Left renal cortex interstitium (tissue), 4 donors: ENCODE measurements around the gene TUBB3. TPM values are rescaled to one million over a fixed set of nuclear protein-coding genes. Genes with fewer than 3 reads are reported as not detected.
"Not testable (repeated sequence)": the region's sequence is repeated elsewhere in the genome, so short reads cannot be mapped to it uniquely, and the experiment has no call there.

Experiments
- DNase-seq, 4 donors: peaks; one replicate each; pipeline ENCODE4 v3.0.0-alpha.2; 2013; ENCODE audit warnings: low read depth in 4 of 4, low spot score in 2 of 4, missing footprints in 1 of 4
- polyA plus RNA-seq, 4 donors: library from polyadenylated mRNA; unstranded; fragments of 120-200 nt; gene quantifications; one replicate each; pipeline ENCODE4 v1.2.1, GENCODE V29; 2013; ENCODE audit not compliant: insufficient read length in 4 of 4

The TUBB3 gene
- polyA plus RNA-seq, 4 donors = 9.0 to 13.7 (median 13.6) TPM

DNA sequence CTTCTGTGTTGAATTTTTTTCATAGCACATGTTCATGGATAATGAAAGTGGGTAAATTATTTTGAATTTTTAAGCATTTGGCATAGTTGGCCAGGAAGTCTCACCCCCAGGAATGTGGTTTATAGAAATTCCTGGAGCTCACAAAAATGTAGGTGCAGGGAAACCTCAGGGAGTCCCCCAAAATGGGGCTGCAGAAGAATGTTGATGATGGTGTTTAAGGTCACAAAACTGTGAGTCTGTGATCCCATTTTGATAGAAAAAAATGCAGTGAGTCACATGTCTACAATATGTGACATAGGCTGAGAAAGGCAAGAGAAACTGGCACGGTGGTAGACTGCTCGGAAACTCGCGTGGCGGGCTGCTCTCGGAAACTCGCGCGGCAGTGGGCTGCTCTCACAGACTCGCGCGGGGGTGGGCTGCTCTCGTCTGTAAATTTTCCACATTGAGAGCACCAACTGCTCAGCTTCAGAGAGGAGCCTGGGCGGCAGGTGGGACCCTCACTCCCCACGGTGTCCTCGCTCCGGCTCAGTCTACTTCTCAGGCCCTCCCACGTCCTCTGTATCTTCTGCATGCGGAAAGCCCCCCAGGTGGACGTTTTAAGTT is 23.2 kb upstream of the TUBB3 start:
- DNase-seq = no peak

GRCh38 chr16:89900885-89901284 is 22.3 kb upstream of the TUBB3 start:
- no peak for DNase-seq

DNA sequence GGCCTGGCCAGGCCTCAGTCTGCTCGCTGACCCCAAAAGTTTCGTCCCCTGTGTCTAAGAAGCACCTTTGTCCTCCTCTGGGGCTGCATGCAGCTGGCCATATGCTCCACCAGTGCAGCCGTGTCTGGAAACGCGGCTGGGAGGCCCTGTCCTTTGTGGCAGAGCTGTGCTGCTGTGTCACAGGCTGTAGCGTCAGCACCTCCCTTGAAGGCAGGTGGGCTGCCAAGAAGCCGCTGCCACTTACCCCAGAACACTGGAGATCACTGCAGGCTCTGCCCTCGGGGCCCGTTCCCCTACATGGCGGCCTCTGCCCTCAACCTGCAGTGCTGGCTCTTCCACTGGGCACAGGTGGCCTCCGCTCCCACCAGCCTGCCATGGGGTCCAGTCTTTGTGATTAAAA is 20.2 kb upstream of the TUBB3 start:
- no peak for DNase-seq

DNA sequence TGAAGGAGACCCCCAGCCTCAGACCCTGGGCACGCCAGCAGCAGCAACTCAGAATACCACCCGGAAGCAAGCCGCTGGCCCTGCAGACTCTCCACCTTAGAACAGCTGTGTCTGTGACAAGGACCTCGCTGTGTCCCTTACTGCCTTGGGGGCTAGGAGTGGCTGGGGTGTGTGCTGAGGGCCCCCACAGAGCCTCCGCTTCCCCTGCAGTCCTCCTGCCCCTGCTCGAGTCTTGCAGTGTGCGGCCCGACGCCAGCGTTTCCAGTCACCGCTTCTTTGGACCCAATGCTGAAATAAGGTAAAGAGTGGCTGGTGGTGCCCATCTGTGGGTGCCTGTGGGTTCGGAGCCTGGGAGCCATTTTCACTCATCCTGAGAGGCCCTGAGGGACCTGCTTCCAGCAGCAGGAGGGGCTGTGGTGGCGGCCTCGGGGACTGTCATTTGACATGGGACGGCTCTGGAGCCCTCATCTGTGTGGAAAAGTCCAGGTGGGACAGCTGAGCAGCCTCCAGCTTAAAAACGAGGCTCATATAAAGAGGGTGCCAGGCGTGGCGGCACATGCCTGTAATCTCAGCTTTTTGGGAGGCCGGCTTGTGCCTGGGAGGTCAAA is 19.1 kb upstream of the TUBB3 start:
- no peak for DNase-seq

DNA sequence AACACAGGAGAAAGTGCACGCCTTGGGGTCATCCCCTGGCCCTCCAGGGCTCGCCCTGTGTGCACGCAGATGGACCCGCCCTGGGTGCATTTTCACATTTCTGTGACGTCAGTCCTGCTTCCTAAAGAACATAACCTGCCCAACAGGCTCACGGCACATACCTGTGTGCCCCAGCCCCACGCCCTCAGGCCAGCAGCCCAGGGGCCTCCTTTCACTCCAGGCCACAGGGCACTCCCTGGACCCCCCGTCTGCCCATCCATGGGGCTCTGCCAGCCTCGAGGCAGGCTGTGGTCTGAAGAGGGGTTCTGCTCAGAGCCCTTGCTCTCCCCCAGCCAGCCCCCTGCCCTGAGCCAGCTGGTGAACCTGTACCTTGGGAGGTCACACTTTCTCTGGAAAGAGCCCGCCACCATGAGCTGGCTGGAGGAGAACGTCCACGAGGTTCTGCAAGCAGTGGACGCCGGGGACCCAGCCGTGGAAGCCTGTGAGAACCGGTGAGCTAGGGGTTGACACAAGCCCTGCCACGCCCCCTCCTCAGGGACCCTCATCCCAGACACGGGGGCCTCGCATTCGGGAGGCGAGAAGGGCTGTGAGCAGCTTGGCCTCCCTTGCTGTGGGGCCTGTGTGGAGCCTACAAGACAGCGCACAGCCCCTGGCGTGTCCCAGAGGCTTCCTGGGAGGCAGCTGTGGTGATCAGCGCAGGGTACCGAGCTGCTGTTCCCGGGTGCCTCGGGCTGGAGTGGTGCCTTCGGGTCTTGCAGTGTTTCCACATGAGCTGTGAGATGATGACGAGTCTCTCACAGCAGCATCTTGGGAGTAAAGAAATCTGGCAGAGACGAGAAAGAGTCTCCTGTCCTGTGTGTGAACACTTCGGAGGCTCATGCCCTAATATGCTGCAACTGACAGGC is 18.3 kb upstream of the TUBB3 start:
- DNase-seq = no peak

- DNase-seq = no peak
Observed at GRCh38 chr16:89905511-89906139, 17.5 kb upstream of the TUBB3 start.

DNA sequence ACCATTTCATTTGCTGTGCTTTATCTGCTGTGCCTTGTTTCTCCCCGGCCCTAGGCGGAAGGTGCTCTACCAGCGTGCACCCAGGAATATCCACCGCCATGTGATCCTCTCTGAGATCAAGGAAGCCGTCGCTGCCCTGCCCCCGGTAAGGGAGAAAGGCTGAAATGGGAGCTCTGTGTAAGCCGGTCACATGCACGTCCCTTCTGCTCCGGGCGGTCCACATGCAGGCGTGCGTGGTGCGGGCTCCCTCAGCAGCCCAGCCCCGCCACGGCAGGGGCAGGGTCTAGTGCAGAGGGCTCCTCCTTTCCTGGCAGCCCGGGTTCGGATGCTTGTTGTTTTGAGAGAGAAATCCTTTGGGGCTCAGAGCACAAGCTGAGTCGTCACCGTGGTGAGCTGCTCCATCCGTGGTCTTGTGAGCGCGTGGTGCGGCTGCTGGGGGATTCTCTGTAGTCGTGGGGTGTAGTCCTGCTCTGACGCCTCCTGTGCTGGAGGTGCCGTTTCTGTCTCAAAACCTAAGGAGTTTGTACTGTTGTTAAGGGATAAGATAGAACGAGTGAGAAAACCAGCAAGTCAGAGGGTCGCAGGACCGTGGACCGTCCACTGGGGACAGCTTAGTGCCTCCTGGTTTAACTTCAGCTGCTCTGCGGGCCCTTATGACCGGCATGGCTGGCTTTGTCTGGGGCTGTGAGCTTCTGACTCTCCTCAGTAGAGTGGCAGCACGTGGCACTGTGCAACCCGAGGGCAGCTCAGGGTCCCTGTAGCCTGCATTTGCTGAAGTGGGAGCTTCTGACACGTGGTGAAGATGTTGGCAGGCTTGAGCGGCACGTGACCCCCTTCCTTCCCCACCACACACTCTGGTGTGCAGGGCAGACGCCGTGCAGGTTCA is 16.8 kb upstream of the TUBB3 start:
- no peak for DNase-seq

DNA sequence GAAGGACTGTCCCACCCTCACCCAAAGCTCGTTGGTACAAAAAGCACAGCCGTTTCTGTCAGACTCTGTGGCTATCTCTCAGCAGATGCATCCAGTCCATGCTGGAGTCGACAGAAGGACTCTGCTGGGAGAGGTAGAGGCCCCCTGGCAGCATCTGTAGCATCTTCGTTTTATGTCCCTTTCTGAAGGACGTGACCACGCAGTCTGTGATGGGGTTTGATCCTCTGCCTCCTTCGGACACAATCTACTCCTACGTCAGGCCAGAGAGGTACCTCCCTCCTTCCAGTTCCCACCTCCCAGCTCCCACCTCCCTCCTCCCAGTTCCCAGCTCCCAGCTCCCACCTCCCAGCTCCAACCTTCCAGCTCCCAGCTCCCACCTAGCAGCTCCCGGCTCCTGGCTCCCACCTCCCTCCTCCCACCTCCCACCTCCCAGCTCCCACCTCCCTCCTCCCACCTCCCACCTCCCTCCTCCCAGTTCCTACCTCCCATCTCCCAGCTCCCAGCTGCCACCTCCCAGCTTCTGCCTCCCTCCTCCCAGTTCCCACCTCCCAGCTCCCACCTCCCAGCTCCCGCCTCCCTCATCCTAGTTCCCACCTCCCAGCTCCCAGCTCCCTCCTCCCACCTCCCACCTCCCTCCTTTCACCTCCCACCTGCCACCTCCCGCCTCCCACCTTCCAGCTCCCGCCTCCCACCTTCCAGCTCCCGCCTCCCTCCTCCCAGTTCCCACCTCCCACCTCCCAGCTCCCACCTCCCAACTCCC is 15.9 kb upstream of the TUBB3 start:
- DNase-seq = no peak

GRCh38 chr16:89908236-89908635 is 14.9 kb upstream of the TUBB3 start:
- DNase-seq = no peak

GRCh38 chr16:89909777-89910716 is 13.1 kb upstream of the TUBB3 start:
- DNase-seq = no peak

GRCh38 chr16:89910717-89911354 is 12.3 kb upstream of the TUBB3 start:
- no peak for DNase-seq

GRCh38 chr16:89911375-89911774 is 11.8 kb upstream of the TUBB3 start:
- no peak for DNase-seq

DNA sequence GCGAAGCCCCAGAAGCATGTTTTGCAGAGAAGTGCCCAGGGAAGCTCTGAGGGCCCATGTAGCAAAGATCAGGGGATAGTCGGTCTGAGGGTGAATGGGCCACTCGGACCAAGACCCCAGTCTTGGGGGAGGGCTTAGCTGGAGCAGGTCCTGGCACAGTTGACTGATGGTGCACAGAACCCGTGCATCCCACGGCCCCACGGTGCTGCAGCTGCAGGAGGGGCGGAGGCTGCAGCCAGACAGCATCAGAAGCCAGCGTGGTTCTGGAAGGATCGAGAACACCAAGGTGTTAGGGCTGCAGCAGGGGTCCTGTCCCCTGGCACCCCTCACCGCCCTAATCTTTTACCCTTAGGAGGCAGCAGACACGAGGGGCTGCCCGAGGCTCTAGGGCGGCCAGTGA is 11.0 kb upstream of the TUBB3 start:
- DNase-seq = no peak

DNA sequence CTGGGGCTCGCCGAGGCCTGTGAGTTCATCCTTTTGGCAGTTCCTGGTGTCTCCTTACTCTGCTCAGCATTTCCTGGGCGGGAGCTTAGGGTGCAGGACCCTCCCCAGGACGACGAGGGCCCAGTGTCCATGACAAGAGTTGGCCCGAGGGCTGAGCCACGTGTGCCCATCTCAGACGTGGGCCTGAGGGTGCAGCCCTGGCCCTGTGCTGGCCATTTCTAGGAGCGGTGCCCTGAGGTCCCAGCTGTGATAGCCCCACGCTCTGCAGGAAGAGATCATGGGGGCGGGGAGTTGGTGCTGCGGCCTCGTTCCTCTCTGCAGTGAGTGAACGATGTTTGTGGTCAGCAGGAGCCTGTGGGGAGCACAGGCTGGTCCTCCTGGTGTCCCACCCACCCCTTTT is 10.5 kb upstream of the TUBB3 start:
- DNase-seq = no peak

- DNase-seq = no peak
Observed at GRCh38 chr16:89913408-89914387, 9.4 kb upstream of the TUBB3 start.

DNA sequence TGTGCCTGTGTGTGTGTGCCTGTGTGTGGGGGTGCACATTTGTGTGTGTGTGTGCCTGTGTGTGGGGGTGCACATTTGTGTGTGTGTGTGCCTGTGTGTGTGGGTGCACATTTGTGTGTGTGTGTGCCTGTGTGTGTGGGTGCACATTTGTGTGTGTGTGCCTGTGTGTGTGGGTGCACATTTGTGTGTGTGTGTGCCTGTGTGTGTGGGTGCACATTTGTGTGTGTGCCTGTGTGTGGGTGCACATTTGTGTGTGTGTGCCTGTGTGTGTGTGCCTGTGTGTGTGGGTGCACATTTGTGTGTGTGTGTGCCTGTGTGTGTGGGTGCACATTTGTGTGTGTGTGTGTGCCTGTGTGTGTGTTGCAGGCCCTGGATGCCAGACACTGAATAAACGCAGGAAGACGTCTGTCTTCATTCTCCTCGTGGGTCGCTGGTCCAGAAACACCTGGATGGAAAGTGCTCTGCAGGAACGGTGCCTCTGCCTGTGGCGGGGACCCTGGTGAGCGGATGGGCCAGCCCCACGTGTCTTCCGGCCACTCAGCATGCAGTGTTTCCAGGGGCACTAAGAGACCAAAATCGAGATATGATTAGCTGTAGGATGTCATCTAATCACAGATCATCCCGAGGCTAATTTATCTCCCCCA is 8.4 kb upstream of the TUBB3 start:
- not testable (repeated sequence) for DNase-seq
